Ovary (tissue), 9 donors: ENCODE results near the gene CCL26. TPM values are rescaled to one million over a fixed set of nuclear protein-coding genes. Genes with fewer than 3 reads are reported as not detected.
A peak's percentile ranks its signal among the peaks of the same experiment; 100 is the strongest.
"Not testable (repeated sequence)": the region's sequence is repeated elsewhere in the genome, so short reads cannot be mapped to it uniquely, and the experiment has no call there.

Source experiments
- DNase-seq, 5 donors: peaks; one replicate each; pipeline ENCODE4 v3.0.0-alpha.2; 2019 to 2020
- H3K27ac ChIP-seq, 2 donors: fragments of 200-600 bp; one replicate each; pipeline versions ENCODE4 v1.5.1 to v1.8.0; 2019 to 2022
- H3K27me3 ChIP-seq: fragments of 200-600 bp; one replicate; pipeline ENCODE4 v1.8.0; 2022
- H3K36me3 ChIP-seq: fragments of 200-600 bp; sonication (generic); one replicate; pipeline ENCODE4 v1.5.1; 2019
- H3K4me1 ChIP-seq: one replicate; pipeline ENCODE4 v1.8.1; 2013; ENCODE audit warnings: mild to moderate bottlenecking, moderate library complexity; ENCODE audit not compliant: insufficient read depth
- H3K4me3 ChIP-seq: fragments of 200-600 bp; sonication (generic); one replicate; pipeline ENCODE4 v1.5.1; 2017
- H3K9me3 ChIP-seq, 2 donors: fragments of 200-600 bp in 1 of 2; sonication (generic) in 1 of 2; one replicate each; pipeline versions ENCODE4 v1.5.1 to v1.8.1; 2013 to 2019; ENCODE audit warnings: mild to moderate bottlenecking in 1 of 2, moderate library complexity in 1 of 2
- CTCF ChIP-seq, 3 donors: fragments of 450-650 bp in 2 of 3; fragments of 200-600 bp in 1 of 3; IDR thresholded peaks; one replicate each; pipeline versions ENCODE4 v1.5.1 to v1.8.0; 2016 to 2022; ENCODE audit warnings: antibody characterized with exemption in 3 of 3, mild to moderate bottlenecking in 1 of 3
- EP300 ChIP-seq: sonication (generic); formaldehyde crosslinking; IDR thresholded peaks from one replicate; pipeline ENCODE4 v1.6.1; 2017; ENCODE audit warnings: antibody characterized with exemption
- WGBS, 3 donors: extraction: QIAGEN DNeasy Blood & Tissue Kit in 1 of 3; methylation state at CpG; one replicate each; pipeline versions ENCODE4 v1.1.5 to v1.1.7; 2013 to 2017; 5-methylcytosine and 5-hydroxymethylcytosine counted together
- intact Hi-C, 4 donors: fragments of 100-400 bp; cut with DNase I; formaldehyde crosslinking; loops; one replicate each; pipeline versions ENCODE4 v1.11.0 to v1.15.1; 2022 to 2023
- polyA plus RNA-seq, 2 donors: library from polyadenylated mRNA; stranded (reverse); fragments of 200-250 nt in 1 of 2; fragments of 350-450 nt in 1 of 2; fragmentation: Illumina TruSeq in 1 of 2; extraction: RNeasy Lipid Tissue Mini Kit (QIAGEN cat#74804) in 1 of 2; gene quantifications; one replicate each; pipeline ENCODE4 v1.2.3, GENCODE V29; 2013 to 2014
- total RNA-seq, 7 donors: library from RNA; depleted of rRNA in 2 of 7; stranded (reverse); fragments of >200 nt in 2 of 7; fragmentation: NEBNext Ultra II Directional in 3 of 7; extraction: Animal tissue kit (Norgen Biotek cat#: 25700) in 3 of 7; gene quantifications; one replicate each; pipeline versions ENCODE4 v1.1.0 to v1.2.4, GENCODE V29; 2016 to 2023
- donor health status: DM: no; HTN: no; CAD: no; lungs with moderate emphysema.
- donor health status: DM: no; HTN: no; CAD: no.
- donor health status: Bipolar disorder and iron deficiency.
- donor health status: DM: yes; HTN: yes; CAD: no.
- donor health status: DM: no; HTN: no; CAD: no.
- donor health status: DM: yes; HTN: yes; CAD: no.

Gene CCL26
- total and polyA plus RNA-seq, 9 donors = 2.6 to 43.0 (median 9.5) TPM

GRCh38 chr7:75789361-75789924 lies 17.4 kb upstream of the CCL26 start:
- Histone ChIP-seq H3K36me3 (no peaks in the 10 kb centered on the region), H3K4me1 (peaks cover 14% of the 10 kb centered on the region), H3K9me3 (no peaks in the 10 kb centered on the region), H3K4me3 (no peak overlapping the region), H3K27me3 (no peaks in the 10 kb centered on the region), H3K27ac (peak overlapping the region; percentile 60 to 61)
- WGBS, 3 donors = 17 to 21% (median 19%) methylated on average over 3 of the region's 3 CpGs
- DNase-seq = peak; percentile 60 to 81 (median 71)
- intact Hi-C loops = no loop called here
- no peak for TF ChIP-seq CTCF (IDR thresholded peaks at IDR 0.05)

- H3K4me1 ChIP-seq = peaks cover 13% of the 10 kb centered on the region
- H3K4me3 ChIP-seq, H3K27ac ChIP-seq, H3K36me3 ChIP-seq, DNase-seq, H3K27me3 ChIP-seq, intact Hi-C loops, H3K9me3 ChIP-seq: not testable (repeated sequence)
- WGBS, 3 donors = 80 to 82% (median 82%) methylated on average over 14 of the region's 14 CpGs
These were observed 16.3 kb upstream of the CCL26 start for GRCh38 chr7:75788154-75788847.

GRCh38 chr7:75783058-75783457 lies 11.0 kb upstream of the CCL26 start:
- DNase-seq, H3K4me1 ChIP-seq, intact Hi-C loops, H3K27me3 ChIP-seq, H3K36me3 ChIP-seq, H3K27ac ChIP-seq, H3K4me3 ChIP-seq, H3K9me3 ChIP-seq: not testable (repeated sequence)
- WGBS, 3 donors = 88 to 92% (median 90%) methylated on average over 5 of the region's 5 CpGs

- intact Hi-C loops, H3K27ac ChIP-seq, DNase-seq, H3K4me3 ChIP-seq, H3K36me3 ChIP-seq, H3K27me3 ChIP-seq, H3K9me3 ChIP-seq, H3K4me1 ChIP-seq: not testable (repeated sequence)
- WGBS, 3 donors = 80 to 84% (median 83%) methylated on average over 14 of the region's 14 CpGs
These were observed 8.7 kb upstream of the CCL26 start for GRCh38 chr7:75780647-75781273.

- not testable (repeated sequence) for H3K36me3 ChIP-seq, H3K27ac ChIP-seq, H3K9me3 ChIP-seq, H3K4me3 ChIP-seq, H3K27me3 ChIP-seq, H3K4me1 ChIP-seq, DNase-seq
- intact Hi-C loops = loop anchor here in 1 of 4 donors (10.0 kb wide), 1 partner anchor 235 kb away; no protein-coding TSS in a partner anchor
- WGBS, 3 donors = 86 to 90% (median 87%) methylated on average over 11 of the region's 11 CpGs
These were observed 7.5 kb upstream of the CCL26 start for GRCh38 chr7:75779516-75779915.

GRCh38 chr7:75779035-75779434 lies 7.0 kb upstream of the CCL26 start:
- H3K4me1 ChIP-seq, H3K36me3 ChIP-seq, DNase-seq, H3K27me3 ChIP-seq, H3K4me3 ChIP-seq, H3K9me3 ChIP-seq, H3K27ac ChIP-seq: not testable (repeated sequence)
- 76 to 83% (median 78%) methylated on average over 11 of the region's 11 CpGs for WGBS, 3 donors
- intact Hi-C loops = loop anchor here in 1 of 4 donors (10.0 kb wide), 1 partner anchor 236 kb away; no protein-coding TSS in a partner anchor

- intact Hi-C loops = loop anchor here in 1 of 4 donors (10.0 kb wide), 1 partner anchor 238 kb away; no protein-coding TSS in a partner anchor
- TF ChIP-seq EP300 (no peak), CTCF (IDR thresholded peaks at IDR 0.05) (peak in 1 of 3 donors; percentile 31)
- DNase-seq = no peak
- 63 to 73% (median 72%) methylated on average over 12 of the region's 12 CpGs for WGBS, 3 donors
- H3K27me3 ChIP-seq = no peaks in the 10 kb centered on the region
- H3K4me1 ChIP-seq = peaks cover 8% of the 10 kb centered on the region
- H3K27ac ChIP-seq = no peak overlapping the region
- no peaks in the 10 kb centered on the region for H3K9me3 ChIP-seq
- H3K4me3 ChIP-seq = no peak overlapping the region
- no peaks in the 10 kb centered on the region for H3K36me3 ChIP-seq
These were observed 4.4 kb upstream of the CCL26 start for GRCh38 chr7:75776295-75776971.

- DNase-seq, H3K9me3 ChIP-seq, H3K27ac ChIP-seq, H3K27me3 ChIP-seq, H3K4me3 ChIP-seq, H3K36me3 ChIP-seq: not testable (repeated sequence)
- intact Hi-C loops = loop anchor here in 1 of 4 donors (10.0 kb wide), 1 partner anchor 241 kb away; no protein-coding TSS in a partner anchor
- H3K4me1 ChIP-seq = peaks cover 10% of the 10 kb centered on the region
- 89 to 91% (median 90%) methylated on average over 6 of the region's 6 CpGs for WGBS, 3 donors
These were observed 1.9 kb upstream of the CCL26 start for GRCh38 chr7:75773958-75774357.
